GM13977 (cell line): ENCODE results near the gene CPEB4.

ENCODE experiments used
- DNase-seq: peaks from one replicate; pipeline ENCODE4 v3.0.0; 2012; ENCODE audit warnings: low spot score
- CTCF ChIP-seq: IDR thresholded peaks from 2 replicates; pipeline ENCODE4 v1.5.1; 2012; ENCODE audit warnings: mild to moderate bottlenecking, control low read depth; ENCODE audit not compliant: insufficient read depth; ENCODE audit errors: extremely low read depth, missing control alignments
- in situ Hi-C: fragments of 300-500 bp; cut with MboI; formaldehyde crosslinking; loops from one replicate; pipeline ENCODE4 v1.12.0; 2022; ENCODE audit warnings: low sequenced_read_pairs, low pct_unique_long_range_greater_than_20kb, mixed read lengths, inconsistent platforms; ENCODE audit not compliant: unreplicated experiment

Gene CPEB4

GRCh38 chr5:173891308-173892116 is 3.4 kb downstream of the CPEB4 start:
- in situ Hi-C loops: no loop called here
- TF ChIP-seq CTCF: no peak
- DNase-seq: no peak

- in situ Hi-C loops: no loop called here
- no peak for DNase-seq
- TF ChIP-seq CTCF: no peak
Measured at GRCh38 chr5:173893192-173893561, 5.0 kb downstream of the CPEB4 start.

GRCh38 chr5:173895401-173896165 is 7.4 kb downstream of the CPEB4 start:
- no peak for TF ChIP-seq CTCF
- in situ Hi-C loops: no loop called here
- no peak for DNase-seq

DNA sequence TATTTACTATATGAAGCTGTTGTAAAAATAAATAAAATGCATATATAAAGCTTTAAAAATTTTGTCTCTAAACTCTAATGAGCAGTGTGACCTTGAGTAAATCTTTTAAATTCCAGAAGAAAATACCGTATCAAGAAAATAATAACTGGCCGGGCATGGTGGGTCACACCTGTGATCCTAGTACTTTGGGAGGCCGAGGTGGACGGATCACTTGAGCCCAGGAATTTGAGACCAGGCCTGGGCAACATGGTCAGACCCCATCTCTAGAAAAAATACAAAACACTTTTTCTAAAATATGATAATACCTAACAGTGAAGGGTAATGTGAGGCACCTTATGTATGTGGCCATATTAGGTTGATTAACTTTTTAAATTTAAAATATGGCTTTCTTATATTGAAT is 8.5 kb downstream of the CPEB4 start:
- in situ Hi-C loops: no loop called here
- TF ChIP-seq CTCF: no peak
- no peak for DNase-seq

DNA sequence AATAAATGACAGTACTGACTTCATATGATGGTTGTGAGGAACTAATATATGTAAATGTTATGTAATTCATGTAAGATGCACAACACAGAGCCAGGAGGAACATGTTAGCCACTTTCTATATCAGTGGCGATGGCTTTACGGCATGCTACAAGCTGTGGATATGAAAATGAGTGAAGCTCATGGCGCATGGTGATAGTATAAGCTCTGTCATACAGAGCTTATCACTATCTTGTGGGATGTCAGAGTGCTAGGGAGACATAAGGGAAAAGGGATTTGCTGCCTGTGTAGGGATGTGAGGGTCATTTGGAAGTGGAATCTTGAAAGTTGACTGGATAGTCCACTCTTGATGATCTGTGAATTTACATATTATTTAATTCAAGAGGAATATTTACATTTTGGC is 13.6 kb downstream of the CPEB4 start:
- in situ Hi-C loops: no loop called here
- no peak for TF ChIP-seq CTCF
- DNase-seq: no peak

DNA sequence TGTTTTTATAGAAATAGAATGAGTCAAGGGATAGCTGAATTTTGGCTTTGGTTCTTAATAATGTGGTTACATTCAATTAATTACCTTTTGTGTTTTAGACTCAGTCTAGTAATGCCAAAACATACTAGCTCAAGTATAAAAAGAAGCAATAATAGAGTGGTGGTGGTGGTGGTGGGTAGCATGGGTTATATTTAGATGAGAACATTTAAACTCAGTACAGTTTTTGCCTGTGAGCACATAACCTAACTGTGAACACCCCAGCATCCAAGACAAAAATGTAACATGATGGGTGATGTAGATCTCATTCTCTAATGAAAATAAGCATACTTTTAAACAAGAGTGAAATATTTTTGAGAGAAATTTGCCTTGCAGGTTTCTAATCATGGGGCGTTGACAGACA is 14.2 kb downstream of the CPEB4 start:
- TF ChIP-seq CTCF: no peak
- in situ Hi-C loops: no loop called here
- no peak for DNase-seq
